Measurements from ENCODE around the gene RHBDL2.
"Not testable (repeated sequence)": the region's sequence is repeated elsewhere in the genome, so short reads cannot be mapped to it uniquely, and the experiment has no call there.

The RHBDL2 gene

GRCh38 chr1:38917337-38917736 is 24.3 kb downstream of the RHBDL2 start:
- no peak for DNase-seq (ENCODE audit: low read depth)
- TF ChIP-seq CTCF (IDR thresholded peaks at IDR 0.05; ENCODE audit: control insufficient read depth, extremely low read depth, insufficient read depth) = no peak
- H3K4me3 ChIP-seq (ENCODE audit: low read depth, low read length) = no peak overlapping the region

GRCh38 chr1:38915352-38915948 is 26.2 kb downstream of the RHBDL2 start:
- DNase-seq (ENCODE audit: low read depth) = no peak
- TF ChIP-seq CTCF (IDR thresholded peaks at IDR 0.05; ENCODE audit: control insufficient read depth, extremely low read depth, insufficient read depth) = no peak
- H3K4me3 ChIP-seq (ENCODE audit: low read depth, low read length) = no peak overlapping the region

- not testable (repeated sequence) for H3K4me3 ChIP-seq (ENCODE audit: low read depth, low read length); DNase-seq (ENCODE audit: low read depth)
These were observed 26.7 kb downstream of the RHBDL2 start for GRCh38 chr1:38914908-38915307.

GRCh38 chr1:38908821-38909220 is 32.8 kb downstream of the RHBDL2 start:
- TF ChIP-seq CTCF (IDR thresholded peaks at IDR 0.05; ENCODE audit: control insufficient read depth, extremely low read depth, insufficient read depth) = no peak
- H3K4me3 ChIP-seq (ENCODE audit: low read depth, low read length) = no peak overlapping the region
- no peak for DNase-seq (ENCODE audit: low read depth)

- no peak for TF ChIP-seq CTCF (IDR thresholded peaks at IDR 0.05; ENCODE audit: control insufficient read depth, extremely low read depth, insufficient read depth)
- DNase-seq (ENCODE audit: low read depth) = no peak
- no peak overlapping the region for H3K4me3 ChIP-seq (ENCODE audit: low read depth, low read length)
These were observed 35.6 kb downstream of the RHBDL2 start for GRCh38 chr1:38905985-38906384.

- TF ChIP-seq CTCF (IDR thresholded peaks at IDR 0.05; ENCODE audit: control insufficient read depth, extremely low read depth, insufficient read depth) = no peak
- DNase-seq (ENCODE audit: low read depth) = no peak
- no peak overlapping the region for H3K4me3 ChIP-seq (ENCODE audit: low read depth, low read length)
These were observed 42.1 kb downstream of the RHBDL2 start for GRCh38 chr1:38899560-38899959.

GRCh38 chr1:38898653-38899230 is 42.9 kb downstream of the RHBDL2 start:
- no peak for TF ChIP-seq CTCF (IDR thresholded peaks at IDR 0.05; ENCODE audit: control insufficient read depth, extremely low read depth, insufficient read depth)
- DNase-seq (ENCODE audit: low read depth) = no peak
- H3K4me3 ChIP-seq (ENCODE audit: low read depth, low read length) = no peak overlapping the region
